HepG2 (cell line): ENCODE data around the gene CSTF2. TPM values are rescaled to one million over a fixed set of nuclear protein-coding genes. Genes with fewer than 3 reads are reported as not detected.

Experiments used
- ATAC-seq: fragments of 200-7000 bp; cut with Tn5 transposase; 3 replicates; pipeline ENCODE4 v1.9.1; 2020; ENCODE audit warnings: mild to moderate bottlenecking, moderate library complexity
- BruUV-seq: library from RNA; stranded (reverse); fragments of 400-500 nt; replicated peaks from 2 replicates; lab custom pipeline; 2021; lab: Mats Ljungman, UMichigan
- CTCF ChIA-PET: fragments of 300-600 bp; formaldehyde crosslinking; extraction: SDS; loops from one replicate; lab custom pipeline; 2021; ENCODE audit warnings: low total read pairs, inconsistent platforms, low intra/inter-chr PET ratio; lab: Yijun Ruan, JAX
- POLR2A ChIA-PET: fragments of 350-600 bp; sonication (Branson Sonifier 250); formaldehyde crosslinking; loops from one replicate; lab custom pipeline; 2020; ENCODE audit warnings: antibody characterized with exemption, inconsistent platforms; lab: Yijun Ruan, JAX
- DNase-seq: peaks from one replicate; pipeline ENCODE4 v3.0.0-alpha.2; 2015; ENCODE audit warnings: low spot score
- FAIRE-seq: peaks from 3 replicates; lab custom pipeline; 2011; peaks lifted over from hg19 to GRCh38; lab: Jason Lieb, UNC
- H2AFZ ChIP-seq: one replicate; pipeline ENCODE4 v1.6.1; 2011; ENCODE audit warnings: low read length, inconsistent platforms
- H3K27ac ChIP-seq: fragments of 300-600 bp; 3 replicates; pipeline ENCODE4 v1.8.0; 2011; ENCODE audit warnings: mixed run types, mild to moderate bottlenecking, mixed read lengths, low read length, inconsistent platforms; ENCODE audit not compliant: insufficient read depth; ENCODE audit errors: extremely low read length
- H3K27me3 ChIP-seq, 2 experiments: fragments of 200-600 bp in 1 of 2; 2 replicates in 1 of 2; 3 replicates in 1 of 2; pipeline versions ENCODE4 v1.6.0 to v1.8.0; 2011; ENCODE audit warnings: low read length in 2 of 2, mild to moderate bottlenecking in 2 of 2, moderate library complexity in 2 of 2, inconsistent platforms in 1 of 2; ENCODE audit not compliant: insufficient read depth in 2 of 2, control insufficient read depth in 1 of 2
- H3K36me3 ChIP-seq, 2 experiments: fragments of 200-600 bp in 1 of 2; replicated peaks in 1 of 2; 2 replicates in 1 of 2; 3 replicates in 1 of 2; pipeline versions ENCODE4 v1.5.1 to v1.8.0; 2011; ENCODE audit warnings: low read length in 2 of 2, inconsistent platforms in 1 of 2; ENCODE audit not compliant: insufficient read depth in 2 of 2, control insufficient read depth in 1 of 2
- H3K4me1 ChIP-seq: 2 replicates; pipeline ENCODE4 v1.5.1; 2012; ENCODE audit warnings: low read length, inconsistent platforms; ENCODE audit not compliant: insufficient read depth
- H3K4me2 ChIP-seq: 2 replicates; pipeline ENCODE4 v1.6.0; 2011; ENCODE audit warnings: low read depth, low read length, inconsistent platforms
- H3K4me3 ChIP-seq, 3 experiments: fragments of 200-600 bp in 1 of 3; sonication (generic), shearing (Covaris generic) in 1 of 3; replicated peaks in 1 of 3; 2 replicates each; pipeline ENCODE4 v1.5.1; 2011 to 2016; ENCODE audit warnings: low read length in 3 of 3, inconsistent platforms in 2 of 3, low read depth in 2 of 3, mild to moderate bottlenecking in 2 of 3, control low read depth in 1 of 3, mixed read lengths in 1 of 3; ENCODE audit not compliant: insufficient read depth in 1 of 3
- H3K79me2 ChIP-seq: one replicate; pipeline ENCODE4 v1.6.1; 2011; ENCODE audit warnings: low read length, inconsistent platforms; ENCODE audit not compliant: insufficient read depth
- H3K9ac ChIP-seq: 2 replicates; pipeline ENCODE4 v1.6.0; 2011; ENCODE audit warnings: mild to moderate bottlenecking, low read depth, low read length, inconsistent platforms; ENCODE audit not compliant: insufficient read depth
- H3K9me3 ChIP-seq: 2 replicates; pipeline ENCODE4 v1.5.1; 2012; ENCODE audit warnings: mild to moderate bottlenecking, low read length
- H4K20me1 ChIP-seq: 2 replicates; pipeline ENCODE4 v1.6.0; 2011; ENCODE audit warnings: inconsistent platforms, mild to moderate bottlenecking, low read length, moderate library complexity; ENCODE audit not compliant: insufficient read depth
- BHLHE40 ChIP-seq: IDR thresholded peaks from 2 replicates; pipeline ENCODE4 v1.6.1; 2011; ENCODE audit warnings: low read length, improper control_type of control experiment
- CEBPB ChIP-seq: IDR thresholded peaks from 2 replicates; pipeline ENCODE4 v1.6.1; 2011; ENCODE audit warnings: low read depth, low read length, improper control_type of control experiment, borderline replicate concordance
- FOXJ3 ChIP-seq: sonication (generic); formaldehyde crosslinking; IDR thresholded peaks from 2 replicates; pipeline ENCODE4 v1.4.0; 2020; ENCODE audit warnings: missing genetic modification reagents, mild to moderate bottlenecking, borderline replicate concordance
- HHEX ChIP-seq: IDR thresholded peaks from 2 replicates; pipeline ENCODE4 v1.6.1; 2016; ENCODE audit warnings: control low read depth
- HNF4A ChIP-seq: sonication (generic); formaldehyde crosslinking; IDR thresholded peaks from 2 replicates; pipeline ENCODE4 v1.4.0; 2020; ENCODE audit warnings: missing genetic modification reagents
- IKZF4 ChIP-seq: sonication (generic); formaldehyde crosslinking; IDR thresholded peaks from 2 replicates; pipeline ENCODE4 v1.5.1; 2020; ENCODE audit warnings: borderline replicate concordance, mild to moderate bottlenecking, low read depth, missing genetic modification reagents; ENCODE audit errors: not compliant biosample characterization
- PAF1 ChIP-seq: IDR thresholded peaks from 2 replicates; pipeline ENCODE4 v1.6.1; 2016; ENCODE audit warnings: missing genetic modification reagents, missing compliant biosample characterization
- SKI ChIP-seq: fragments of 450-650 bp; IDR thresholded peaks from one replicate; pipeline ENCODE4 v1.6.1; 2018; ENCODE audit warnings: mild to moderate bottlenecking; ENCODE audit not compliant: partially characterized antibody
- ZMAT3 ChIP-seq: sonication (generic); formaldehyde crosslinking; conservative IDR thresholded peaks from 2 replicates; pipeline ENCODE4 v1.7.0; 2021; ENCODE audit warnings: missing genetic modification reagents
- ZNF3 ChIP-seq: IDR thresholded peaks from 2 replicates; pipeline ENCODE4 v1.7.0; 2017; ENCODE audit warnings: inconsistent platforms
- ZNF572 ChIP-seq: sonication (generic); formaldehyde crosslinking; IDR thresholded peaks from 2 replicates; pipeline ENCODE4 v1.5.1; 2020; ENCODE audit warnings: mild to moderate bottlenecking, missing genetic modification reagents
- ZNF619 ChIP-seq: sonication (generic); formaldehyde crosslinking; IDR thresholded peaks from 2 replicates; pipeline ENCODE4 v1.4.0; 2020; ENCODE audit warnings: mild to moderate bottlenecking, missing genetic modification reagents
- WGBS: methylation state at CpG from one replicate; pipeline ENCODE4 v1.1.6; 2017; ENCODE audit warnings: low lambda C conversion rate; 5-methylcytosine and 5-hydroxymethylcytosine counted together
- in situ Hi-C: cut with HindIII; loops from 2 replicates; pipeline ENCODE4 v1.10.0; 2017; ENCODE audit warnings: low pct_unique_long_range_greater_than_20kb; ENCODE audit not compliant: extremely low pct_ligation_motif_present
- intact Hi-C: fragments of 100-400 bp; cut with micrococcal nuclease; formaldehyde crosslinking; loops from one replicate; pipeline ENCODE4 v1.10.0; 2022; ENCODE audit not compliant: unreplicated experiment
- polyA plus RNA-seq, 8 experiments: library from polyadenylated mRNA; depleted of rRNA in 3 of 8; stranded (reverse) in 7 of 8; unstranded in 1 of 8; fragments of >200 nt; fragmentation: Illumina TruSeq in 4 of 8; extraction: Trizol in 4 of 8; gene quantifications; 2 replicates each; pipeline versions ENCODE4 v1.2.1 to v1.2.3, GENCODE V29; 2011 to 2016; ENCODE audit warnings: low read depth in 4 of 8, missing spikeins in 1 of 8, mixed read lengths in 1 of 8; ENCODE audit not compliant: insufficient read depth in 1 of 8
- total RNA-seq, 5 experiments: library from RNA; depleted of rRNA; stranded (reverse); fragments of >200 nt; fragmentation: Illumina TruSeq; extraction: Trizol; gene quantifications; 2 replicates each; pipeline ENCODE4 v1.2.3, GENCODE V29; 2016; ENCODE audit warnings: low read depth in 1 of 5
- TF ChIP-seq, protein P1 (sequence below): sonication (generic); formaldehyde crosslinking; IDR thresholded peaks from 2 replicates; pipeline ENCODE4 v1.8.1; 2023; ENCODE audit warnings: mild to moderate bottlenecking, missing genetic modification reagents, borderline replicate concordance
- TF ChIP-seq, protein P2 (sequence below): sonication (generic); formaldehyde crosslinking; IDR thresholded peaks from 2 replicates; pipeline ENCODE4 v1.9.0; 2022; ENCODE audit warnings: low read depth, missing genetic modification reagents

Gene CSTF2
- total and polyA plus RNA-seq, 2 of the 13 experiments (the other 11 are each of a cell fraction or from before 2014, with no cell fraction given), result 19.7 to 26.7 TPM

DNA sequence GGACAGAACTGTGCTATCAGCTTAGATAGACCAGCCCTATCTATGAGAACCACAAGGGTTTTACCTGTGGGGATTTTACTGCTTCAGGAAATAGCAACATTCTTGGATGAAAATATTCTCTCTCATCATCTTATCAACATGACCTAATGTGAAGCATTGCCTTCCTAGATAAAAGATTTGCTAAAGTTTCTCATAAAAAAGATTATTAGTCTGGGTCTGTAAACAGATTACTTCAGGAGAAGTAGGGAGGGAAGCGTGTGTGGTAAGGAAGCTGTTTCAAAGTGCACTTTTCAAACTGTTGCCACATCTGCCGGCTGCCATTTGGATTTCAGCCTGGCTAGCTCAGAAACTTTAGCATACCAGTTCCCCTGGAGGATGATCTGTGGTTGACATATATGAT is 54.1 kb downstream of the CSTF2 start, which contains the start of gene NOX1:
Gene NOX1, minus strand, starts transcription at position 35 of the 400 bp plus-strand sequence. CDS start 220 bp downstream, outside the sequence.
- Histone ChIP-seq H4K20me1 (no peaks in the 10 kb centered on the region), H3K4me3 (no peak within 1 kb of the TSS), H3K9ac (no peak within 1 kb of the TSS), H3K36me3 (no peaks in the 10 kb centered on the region), H3K79me2 (no peaks in the 10 kb centered on the region), H3K4me1 (0 out of 2 replicates have a peak, but pooled peaks cover 9% of the 10 kb centered on the region), H2AFZ (no peak within 1 kb of the TSS), H3K27ac (no peak within 1 kb of the TSS), H3K27me3 (no peaks in the 10 kb centered on the region), H3K4me2 (peak within 1 kb of the TSS; percentile 27; the same call in 1 of the 2 replicates), H3K9me3 (no peaks in the 10 kb centered on the region)
- ChIA-PET CTCF (no interaction called here), POLR2A (interaction anchor here (0.7 kb wide), 1 partner anchor 9 kb away, joined by 3 read pairs; no protein-coding TSS in a partner anchor)
- no TSS peak for BruUV-seq
- whole genome bisulfite sequencing, result 0% methylated on average over 2 of the region's 2 CpGs
- ATAC-seq (peak; percentile 45), FAIRE-seq (peak; percentile 61), DNase-seq (no peak)
- intact Hi-C loops, result no loop called here
- TF ChIP-seq HNF4A (CRISPR knock-in tag) (0 out of 2 replicates have a peak, but pooled peaks have one; percentile 23), CEBPB (peak; percentile 48; the same call in 1 of the 2 replicates)
- TF ChIP-seq, protein P1, sequence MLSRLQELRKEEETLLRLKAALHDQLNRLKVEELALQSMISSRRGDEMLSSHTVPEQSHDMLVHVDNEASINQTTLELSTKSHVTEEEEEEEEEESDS (CRISPR knock-in tag), result no peak
- in situ Hi-C loops, result no loop called here

DNA sequence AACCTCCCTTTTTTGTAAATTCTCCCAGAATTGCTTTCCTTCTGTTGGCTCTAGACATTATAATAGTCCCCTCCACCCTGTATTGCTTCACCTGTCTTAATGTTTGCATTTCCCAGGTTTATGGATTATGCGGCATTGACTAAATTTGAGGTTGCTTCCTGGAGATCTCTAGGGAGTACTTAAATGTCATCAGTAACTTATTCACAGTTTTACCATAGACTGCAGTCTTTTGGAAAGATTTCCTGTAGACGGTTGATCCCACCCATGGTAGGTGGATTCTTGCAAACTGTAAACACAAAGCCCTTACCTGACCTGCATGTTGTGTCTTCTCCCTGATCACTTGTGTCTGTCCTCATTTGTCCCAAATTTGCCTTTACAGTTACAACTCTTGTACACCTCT is 60.2 kb downstream of the CSTF2 start:
- Histone ChIP-seq H2AFZ (no peak overlapping the region), H3K9me3 (no peaks in the 10 kb centered on the region), H3K4me1 (peaks cover 31% of the 10 kb centered on the region), H3K27me3 (no peaks in the 10 kb centered on the region), H3K4me3 (no peak overlapping the region), H3K9ac (no peak overlapping the region), H3K79me2 (no peaks in the 10 kb centered on the region), H3K36me3 (no peaks in the 10 kb centered on the region), H3K4me2 (no peak overlapping the region)
- 23% methylated on average over 2 of the region's 2 CpGs for WGBS
- ChIA-PET CTCF (no interaction called here), POLR2A (no interaction called here)
- in situ Hi-C loops, result loop anchor here (25.0 kb wide), 1 partner anchor 307 kb away; no protein-coding TSS in a partner anchor
- no peak for FAIRE-seq
- no TSS peak for BruUV-seq
- TF ChIP-seq, protein P2, sequence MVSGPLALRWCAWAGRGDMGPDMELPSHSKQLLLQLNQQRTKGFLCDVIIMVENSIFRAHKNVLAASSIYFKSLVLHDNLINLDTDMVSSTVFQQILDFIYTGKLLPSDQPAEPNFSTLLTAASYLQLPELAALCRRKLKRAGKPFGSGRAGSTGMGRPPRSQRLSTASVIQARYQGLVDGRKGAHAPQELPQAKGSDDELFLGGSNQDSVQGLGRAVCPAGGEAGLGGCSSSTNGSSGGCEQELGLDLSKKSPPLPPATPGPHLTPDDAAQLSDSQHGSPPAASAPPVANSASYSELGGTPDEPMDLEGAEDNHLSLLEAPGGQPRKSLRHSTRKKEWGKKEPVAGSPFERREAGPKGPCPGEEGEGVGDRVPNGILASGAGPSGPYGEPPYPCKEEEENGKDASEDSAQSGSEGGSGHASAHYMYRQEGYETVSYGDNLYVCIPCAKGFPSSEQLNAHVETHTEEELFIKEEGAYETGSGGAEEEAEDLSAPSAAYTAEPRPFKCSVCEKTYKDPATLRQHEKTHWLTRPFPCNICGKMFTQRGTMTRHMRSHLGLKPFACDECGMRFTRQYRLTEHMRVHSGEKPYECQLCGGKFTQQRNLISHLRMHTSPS (CRISPR knock-in tag), result no peak
- TF ChIP-seq SKI (no peak), PAF1 (CRISPR knock-in tag) (no peak), ZNF619 (CRISPR knock-in tag) (no peak), ZNF572 (CRISPR knock-in tag) (no peak), BHLHE40 (no peak), IKZF4 (no peak), FOXJ3 (CRISPR knock-in tag) (no peak), ZMAT3 (no peak), ZNF3 (no peak), HHEX (no peak)
- TF ChIP-seq, all 625 proteins: peak for 0
- DNase-seq (no peak), ATAC-seq (no peak)
- H4K20me1 ChIP-seq, result no peaks in the 10 kb centered on the region
- H3K27ac ChIP-seq, result no peak overlapping the region
- intact Hi-C loops, result no loop called here
